Hypothalamus (tissue), 51 donors: Measurements from ENCODE around the gene ASCL2.

Experiments
- DNase-seq, 51 donors: peaks; one replicate each; lab custom pipeline; 2025; lab: John Stamatoyannopoulos, UW

The ASCL2 gene, protein sequence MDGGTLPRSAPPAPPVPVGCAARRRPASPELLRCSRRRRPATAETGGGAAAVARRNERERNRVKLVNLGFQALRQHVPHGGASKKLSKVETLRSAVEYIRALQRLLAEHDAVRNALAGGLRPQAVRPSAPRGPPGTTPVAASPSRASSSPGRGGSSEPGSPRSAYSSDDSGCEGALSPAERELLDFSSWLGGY

DNA sequence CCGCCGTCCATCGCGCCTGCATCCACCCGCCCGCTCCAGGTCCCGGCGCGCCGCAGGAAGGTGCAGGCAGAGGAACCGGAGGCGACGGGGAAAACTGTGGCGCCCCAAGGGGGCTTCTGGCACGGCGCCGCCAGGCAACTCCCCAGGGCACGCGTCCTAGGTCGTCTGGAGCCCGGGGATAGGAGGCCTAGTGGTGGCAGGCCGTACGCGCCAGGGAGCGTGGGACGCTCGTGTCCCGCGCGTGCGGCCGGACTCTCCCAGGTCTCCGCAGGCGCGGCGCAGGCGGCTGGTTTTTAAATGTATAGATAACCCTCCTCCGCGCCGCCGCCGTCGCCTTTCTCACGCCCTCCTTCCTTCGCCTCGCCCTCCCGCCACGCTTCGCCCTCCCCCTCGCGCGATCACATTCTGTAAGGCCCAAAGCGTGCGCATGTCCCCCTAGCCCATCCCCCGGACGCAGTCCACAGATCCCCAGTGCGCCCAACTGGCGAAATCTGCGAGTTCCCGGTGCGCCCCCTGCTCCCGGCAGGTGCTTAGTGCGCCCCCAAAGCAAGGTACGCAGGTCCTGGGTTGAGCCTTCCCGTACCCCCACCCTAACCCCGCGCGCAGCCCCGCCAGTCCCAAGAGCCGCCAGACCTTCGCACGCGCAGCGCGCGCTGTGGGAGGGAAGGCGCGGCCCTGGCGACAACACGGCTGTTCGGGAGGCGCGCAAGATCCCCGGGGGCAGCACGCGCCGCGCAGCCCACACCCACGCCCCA is at the start of gene ASCL2:
Gene ASCL2, minus strand, starts transcription at position 267 of the 755 bp plus-strand sequence. Its CDS starts 256 bp downstream, at position 11.
- DNase-seq = no peak

DNA sequence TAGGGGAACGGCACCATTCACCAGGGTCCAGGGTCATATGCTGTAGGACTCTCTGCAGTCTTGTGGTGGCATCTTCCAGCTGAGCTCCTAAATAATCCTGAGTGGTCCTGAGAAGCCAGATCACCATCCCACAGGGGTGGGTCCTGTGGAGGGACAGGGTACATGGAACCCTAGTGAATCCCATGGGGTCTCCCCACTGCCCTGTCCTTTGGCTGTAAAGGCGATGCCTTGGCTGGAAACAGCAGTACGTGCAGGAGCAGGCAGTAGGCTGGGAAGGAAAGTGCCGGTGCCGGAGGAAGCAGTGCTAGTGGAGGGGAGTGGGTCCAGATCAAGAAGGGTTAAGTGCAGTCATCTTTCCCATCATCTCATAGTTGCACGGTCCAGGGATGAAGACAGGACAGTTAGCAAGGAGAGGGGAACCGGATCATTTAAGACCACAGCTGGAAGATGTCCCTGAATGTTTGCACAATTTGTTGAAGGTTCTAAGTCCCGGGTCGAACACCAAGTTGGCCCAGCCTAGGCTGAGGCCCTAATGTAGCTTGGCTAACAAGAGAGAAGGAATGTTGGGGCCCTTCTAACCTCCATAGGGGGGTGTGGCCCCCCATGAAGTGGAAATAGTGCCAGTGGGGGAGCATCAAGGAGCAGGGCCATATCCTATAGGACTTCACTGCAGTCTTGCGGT is 49.5 kb upstream of the ASCL2 start:
- no peak for DNase-seq

DNA sequence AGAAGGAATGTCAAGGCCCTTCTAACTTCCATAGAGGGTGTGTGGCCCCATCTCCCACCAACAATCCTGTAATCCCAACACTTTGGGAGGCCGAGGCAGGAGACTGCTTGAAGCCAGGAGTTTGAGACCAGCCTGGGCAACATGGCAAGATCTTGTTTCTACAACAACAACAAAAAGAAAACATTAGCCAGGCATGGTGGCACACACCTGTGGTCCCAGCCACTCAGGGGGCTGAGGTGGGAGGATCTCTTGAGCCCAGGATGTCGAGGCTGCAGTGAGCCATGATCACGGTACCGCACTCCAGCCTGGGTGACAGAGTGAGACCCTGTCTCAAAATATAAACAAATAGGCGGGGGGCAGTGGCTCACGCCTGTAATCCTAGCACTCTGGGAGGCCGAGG is 48.3 kb upstream of the ASCL2 start:
- no peak for DNase-seq

DNA sequence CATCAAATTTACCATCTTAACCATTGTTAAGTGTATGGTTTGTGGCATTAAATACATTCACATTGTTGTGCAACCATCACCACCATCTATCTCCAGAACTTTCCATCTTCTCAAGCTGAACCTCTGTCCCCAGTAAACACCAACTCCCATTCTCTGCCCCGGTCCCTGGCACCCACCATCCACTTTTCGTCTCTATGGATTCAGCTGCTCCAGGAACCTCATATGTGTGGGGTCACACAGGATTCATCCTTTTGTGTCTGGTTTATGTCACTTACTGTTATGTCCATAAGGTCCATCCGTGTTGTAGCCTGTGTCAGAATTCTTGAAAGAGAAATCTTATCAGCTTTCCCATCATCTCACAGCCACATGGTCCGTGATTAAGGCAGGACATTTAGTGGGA is 47.7 kb upstream of the ASCL2 start:
- no peak for DNase-seq

DNA sequence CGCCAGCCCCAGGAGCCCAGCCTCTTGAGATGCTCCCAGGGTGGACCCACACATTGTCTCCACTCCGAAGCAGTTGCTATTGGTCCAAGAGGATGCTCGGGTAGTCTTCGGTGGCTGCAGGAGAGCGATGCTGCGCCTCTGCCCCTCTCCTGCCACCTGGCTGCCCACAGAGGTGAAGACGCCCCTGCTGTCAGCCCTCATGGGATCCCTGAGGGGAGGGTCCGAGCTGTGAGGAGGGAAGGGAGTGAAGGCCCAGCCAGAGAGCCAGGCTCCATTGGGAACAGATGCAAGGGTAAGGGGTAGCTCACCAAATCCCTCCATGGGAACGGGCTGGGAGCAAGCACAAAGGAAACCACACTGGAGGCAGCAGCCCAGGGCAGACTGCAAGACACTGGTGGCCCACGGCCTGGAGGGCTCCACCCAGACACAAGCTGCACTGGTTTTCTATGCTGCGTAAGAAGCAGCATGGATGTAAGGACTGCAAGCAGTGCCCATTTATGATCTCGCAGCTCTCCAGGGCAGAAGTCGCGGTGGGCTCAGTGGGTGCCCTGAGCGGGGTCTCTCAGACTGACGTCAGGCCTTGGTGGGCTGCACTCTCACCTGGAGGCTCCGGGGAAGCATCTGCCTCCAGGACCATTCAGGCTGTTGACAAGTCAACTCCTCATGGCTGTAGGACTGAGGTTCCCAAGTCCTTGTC is 47.1 kb upstream of the ASCL2 start:
- DNase-seq = no peak

DNA sequence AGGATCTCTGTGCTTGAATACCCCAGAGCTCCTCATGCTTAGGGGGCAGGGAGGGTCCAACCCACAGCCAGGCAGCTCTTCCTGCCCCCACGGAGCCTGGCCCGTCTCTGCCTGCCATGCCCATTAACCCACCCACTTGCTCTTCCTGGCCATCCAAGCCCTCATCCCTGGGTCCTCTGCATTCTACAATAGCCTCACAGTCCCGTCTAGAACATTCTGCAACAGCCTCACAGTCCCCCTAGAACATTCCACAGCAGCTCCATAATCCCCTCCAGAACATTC is 46.5 kb upstream of the ASCL2 start:
- DNase-seq = no peak

DNA sequence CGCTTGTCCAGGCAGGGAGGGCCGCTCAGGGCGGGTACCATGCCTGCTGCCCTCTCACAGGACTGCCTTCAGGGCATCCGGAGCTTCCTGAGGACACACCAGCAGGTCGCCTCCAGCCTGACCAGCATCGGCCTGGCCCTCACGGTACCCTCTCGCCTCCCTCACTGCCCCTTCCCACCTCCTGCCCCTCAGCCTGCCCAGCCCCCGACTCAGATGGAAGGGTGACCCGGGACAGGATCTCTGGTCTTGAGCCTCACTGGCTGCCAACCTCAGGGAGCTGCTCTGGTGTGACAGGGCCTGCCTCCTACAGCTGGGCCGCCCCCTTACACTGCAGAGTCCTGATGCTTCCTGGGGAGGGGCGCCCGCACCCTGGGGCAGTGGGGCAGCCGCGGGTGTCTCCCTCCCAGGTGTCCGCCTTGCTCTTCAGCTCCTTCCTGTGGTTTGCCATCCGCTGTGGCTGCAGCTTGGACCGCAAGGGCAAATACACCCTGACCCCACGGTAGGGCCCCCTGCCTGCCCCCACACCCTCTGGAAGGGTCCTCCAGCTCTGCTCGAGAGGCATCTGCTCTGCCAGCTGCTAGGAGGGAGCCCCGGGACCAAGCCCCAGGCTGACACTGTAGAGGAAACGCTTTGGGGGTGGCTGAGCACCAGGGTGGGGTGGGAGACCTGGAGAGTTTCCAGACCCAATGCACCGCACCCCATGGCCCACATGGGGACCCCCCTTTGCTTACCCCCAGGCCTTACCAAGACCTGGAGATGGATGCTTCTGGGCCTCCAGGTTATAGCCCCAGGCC is 46.0 kb upstream of the ASCL2 start:
- no peak for DNase-seq

DNA sequence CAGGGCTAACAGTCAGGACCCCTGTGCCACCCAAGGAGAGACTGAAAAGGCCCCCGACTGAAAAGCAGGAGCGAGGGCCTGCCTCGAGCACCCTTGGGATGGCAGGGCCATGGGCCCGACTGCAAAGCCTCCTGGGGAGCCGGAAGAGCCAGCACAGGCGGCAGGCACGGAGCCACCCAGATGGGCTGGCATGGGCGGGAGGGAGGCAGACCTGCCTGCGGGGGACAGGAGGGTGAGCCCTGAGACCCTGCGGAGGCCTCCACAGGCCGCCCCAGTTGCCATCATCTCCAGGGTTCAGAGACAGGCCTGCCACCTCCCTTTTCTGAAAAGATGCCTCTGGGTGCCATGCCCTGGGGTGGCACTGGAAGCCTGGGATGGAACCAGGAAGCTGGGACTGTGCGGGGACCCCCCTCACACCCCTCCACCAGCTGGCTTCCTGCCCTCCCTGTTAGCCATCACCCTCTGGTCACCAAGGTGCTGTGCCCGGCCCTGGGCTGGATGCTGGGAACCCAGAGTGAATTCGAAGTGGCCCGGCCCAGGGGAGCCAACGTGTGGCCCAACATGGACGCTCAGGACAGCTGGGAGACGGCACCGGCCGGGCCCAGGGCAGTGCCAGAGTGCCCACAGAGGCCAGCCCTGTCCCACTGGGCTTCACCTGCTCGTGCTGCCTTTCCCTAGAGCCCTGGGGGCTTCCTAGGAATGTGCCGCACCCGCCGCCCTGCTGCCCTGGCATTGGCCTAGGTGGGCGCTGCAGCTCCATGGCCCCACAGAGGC is 45.2 kb upstream of the ASCL2 start:
- no peak for DNase-seq

DNA sequence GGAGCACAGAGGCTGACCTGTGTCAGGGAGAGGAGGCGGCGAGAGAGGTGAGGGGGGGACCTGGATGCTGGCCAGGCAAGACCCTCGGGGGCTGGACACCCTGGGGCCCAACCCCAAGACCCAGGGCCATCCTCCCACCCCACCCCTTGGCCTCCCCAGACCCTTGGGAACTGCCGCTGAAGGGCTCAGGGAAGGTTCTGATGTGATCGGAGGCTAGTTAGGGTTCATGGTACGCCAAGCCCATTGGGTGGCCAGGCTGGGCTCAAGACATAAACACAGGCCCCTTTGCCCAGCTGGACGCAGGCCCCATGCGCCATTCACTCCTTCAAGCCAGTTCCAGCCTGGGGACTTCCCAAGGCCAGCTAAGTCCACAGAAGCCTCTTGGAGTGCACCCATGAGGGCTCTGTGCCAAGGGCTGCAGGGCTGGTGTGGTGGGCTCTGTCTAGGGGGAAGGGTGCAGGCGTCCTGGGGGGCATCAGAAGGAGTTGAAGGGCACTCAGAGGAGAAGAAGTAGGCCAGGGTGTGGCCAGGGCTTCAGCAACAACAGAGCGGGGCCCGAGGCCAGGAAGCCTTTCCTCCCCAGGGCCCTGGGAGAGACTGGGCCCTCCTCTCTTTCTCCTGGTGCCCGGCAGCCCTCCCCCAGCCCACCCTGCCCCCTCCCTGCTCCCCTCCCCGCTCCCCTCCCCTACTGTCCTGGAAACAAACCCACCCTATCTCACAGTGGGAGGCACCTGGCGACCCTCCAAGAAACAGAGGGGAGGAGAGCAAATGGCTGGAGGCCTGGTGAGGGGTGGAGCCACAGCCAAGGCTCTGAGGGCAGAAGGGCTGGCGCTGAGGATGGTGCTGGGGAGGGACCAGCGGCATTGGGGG is 44.4 kb upstream of the ASCL2 start:
- DNase-seq = peak in 46 of 51 donors; percentile 25 to 90 (median 74)

DNA sequence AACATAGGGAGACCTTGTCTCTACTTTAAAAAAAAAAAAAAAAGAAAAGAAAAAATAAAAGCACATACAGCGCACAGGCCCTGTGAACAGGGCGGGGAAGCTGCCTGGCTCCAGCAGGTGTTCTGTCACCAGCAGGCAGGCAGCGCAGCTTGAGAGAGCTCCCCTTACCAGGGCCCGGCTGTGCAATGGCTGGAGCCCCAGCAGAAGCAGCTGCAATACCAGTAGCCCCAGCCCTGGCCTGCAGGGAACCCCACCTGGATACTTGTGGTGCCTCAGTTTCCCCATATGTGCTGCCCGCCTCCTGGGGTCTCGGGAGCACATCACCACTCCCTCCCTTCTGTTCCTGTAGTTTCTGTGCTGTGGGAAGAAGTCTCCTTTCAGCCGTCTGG is 43.7 kb upstream of the ASCL2 start:
- no peak for DNase-seq

DNA sequence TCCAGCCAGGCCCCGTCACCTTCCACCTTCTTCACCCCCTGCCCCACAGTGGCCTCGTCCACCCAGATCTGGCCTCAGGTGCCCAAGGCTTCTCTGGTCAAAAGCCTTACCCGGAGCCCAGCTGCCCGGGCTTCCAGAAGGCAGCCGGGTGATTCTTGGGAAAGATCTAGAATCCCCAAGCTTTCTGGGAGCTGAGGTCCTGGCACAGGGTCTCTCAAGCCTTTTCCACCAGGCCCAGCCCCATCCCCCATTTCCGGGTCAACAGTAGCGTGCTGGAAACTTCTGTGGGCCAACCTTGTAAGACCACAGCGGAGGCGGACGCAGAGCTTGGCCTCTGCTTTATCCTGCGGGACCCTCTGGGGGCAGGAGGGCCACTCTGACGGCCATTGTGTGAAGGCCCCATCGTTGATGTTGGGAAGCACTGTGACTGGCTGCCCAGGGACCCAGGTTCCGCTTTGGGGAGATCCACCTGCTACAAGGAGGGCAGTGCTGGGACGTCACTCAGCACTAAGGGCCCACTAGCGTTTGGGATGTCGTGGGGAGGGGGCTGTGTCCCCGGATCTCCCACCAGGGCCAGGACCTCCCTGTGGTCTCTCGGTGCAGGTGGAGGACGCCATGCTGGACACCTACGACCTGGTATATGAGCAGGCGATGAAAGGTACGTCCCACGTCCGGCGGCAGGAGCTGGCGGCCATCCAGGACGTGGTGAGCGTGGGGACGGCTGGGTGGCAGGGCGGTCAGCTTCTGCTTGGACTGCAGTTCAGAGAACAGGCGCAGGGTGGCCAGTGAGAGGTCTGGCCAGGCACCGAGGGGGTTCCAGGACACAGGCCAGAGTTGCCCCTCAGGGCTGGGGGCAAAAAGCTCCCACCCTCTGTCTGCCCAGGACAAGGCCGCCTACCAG is 42.9 kb upstream of the ASCL2 start:
- no peak for DNase-seq

DNA sequence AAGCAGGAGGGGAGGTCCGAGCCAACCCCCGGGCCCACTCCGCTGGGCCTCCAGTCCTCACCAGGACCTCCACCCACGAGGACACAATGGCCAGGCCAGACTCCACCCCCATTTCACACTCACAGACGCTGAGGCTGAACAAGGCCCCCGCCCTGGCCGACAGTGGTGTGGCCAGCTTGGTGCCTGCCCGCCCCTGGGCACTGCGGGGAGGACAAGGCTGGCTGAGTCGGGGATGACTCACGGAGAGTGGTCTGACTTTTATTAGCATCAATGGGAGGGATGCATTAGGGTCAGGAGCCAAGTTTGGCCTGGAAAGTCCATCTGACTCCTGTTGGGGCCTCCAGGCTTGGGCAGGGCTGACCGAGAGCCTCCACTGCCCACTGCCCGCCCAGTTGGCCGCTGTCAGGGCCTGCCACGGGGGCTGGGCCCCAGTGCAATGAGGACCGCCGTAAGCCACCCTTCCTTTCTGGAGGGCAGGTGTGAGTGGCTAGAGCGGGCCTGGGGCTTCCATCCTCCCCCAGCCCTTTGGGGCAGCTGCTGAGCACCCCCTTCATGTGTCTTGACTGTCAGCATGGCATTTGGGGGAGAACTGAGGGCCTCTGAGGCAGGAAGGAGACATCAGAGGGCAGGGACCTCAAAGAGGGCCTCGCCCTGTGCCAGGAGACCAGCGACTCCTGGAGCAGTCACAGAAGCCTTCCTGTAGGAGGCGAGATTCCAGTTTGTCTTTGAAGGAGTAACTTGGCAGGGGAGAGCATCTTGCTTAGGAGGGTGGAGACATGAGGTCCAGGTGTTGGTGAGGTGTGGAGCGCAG is 42.0 kb upstream of the ASCL2 start:
- peak in 4 of 51 donors; percentile 13 to 54 (median 36) for DNase-seq

DNA sequence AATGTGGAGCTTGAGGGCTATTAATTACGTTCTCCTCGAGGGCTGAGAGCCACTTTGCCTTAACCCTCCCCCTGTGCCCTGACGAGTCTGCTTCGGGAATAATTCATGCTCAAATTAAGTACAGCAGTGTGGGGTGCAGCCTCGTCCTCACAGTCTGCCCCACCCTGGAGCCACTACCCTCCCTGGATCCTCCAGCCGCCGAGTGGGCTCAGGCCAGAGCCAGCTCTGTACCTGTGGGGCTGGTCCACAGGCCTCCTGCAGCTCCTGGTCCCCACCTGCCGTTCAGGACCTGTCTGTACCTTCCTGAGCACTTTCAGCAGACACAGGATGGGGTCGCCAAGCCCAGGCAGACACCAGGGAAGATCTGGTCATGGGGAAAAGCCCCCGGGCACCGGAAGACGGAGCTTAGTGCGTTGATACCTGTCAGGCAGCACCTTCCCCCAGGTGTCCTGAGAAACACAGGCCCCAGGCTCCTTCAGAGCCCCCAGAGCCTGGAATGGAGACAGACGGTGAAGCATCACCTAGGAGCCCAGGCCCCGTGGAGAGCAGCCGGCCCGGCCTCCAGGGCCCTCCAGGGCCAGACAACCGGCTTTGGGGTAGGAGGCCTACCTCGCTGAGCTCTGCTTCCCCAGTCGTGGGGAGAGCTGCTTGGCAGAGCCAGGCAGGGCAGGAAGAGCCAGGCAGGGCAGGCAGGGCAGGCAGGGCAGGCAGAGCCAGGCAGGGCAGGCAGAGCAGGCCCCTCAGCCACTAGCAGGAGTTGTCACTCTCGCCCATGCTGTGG is 41.2 kb upstream of the ASCL2 start:
- no peak for DNase-seq

DNA sequence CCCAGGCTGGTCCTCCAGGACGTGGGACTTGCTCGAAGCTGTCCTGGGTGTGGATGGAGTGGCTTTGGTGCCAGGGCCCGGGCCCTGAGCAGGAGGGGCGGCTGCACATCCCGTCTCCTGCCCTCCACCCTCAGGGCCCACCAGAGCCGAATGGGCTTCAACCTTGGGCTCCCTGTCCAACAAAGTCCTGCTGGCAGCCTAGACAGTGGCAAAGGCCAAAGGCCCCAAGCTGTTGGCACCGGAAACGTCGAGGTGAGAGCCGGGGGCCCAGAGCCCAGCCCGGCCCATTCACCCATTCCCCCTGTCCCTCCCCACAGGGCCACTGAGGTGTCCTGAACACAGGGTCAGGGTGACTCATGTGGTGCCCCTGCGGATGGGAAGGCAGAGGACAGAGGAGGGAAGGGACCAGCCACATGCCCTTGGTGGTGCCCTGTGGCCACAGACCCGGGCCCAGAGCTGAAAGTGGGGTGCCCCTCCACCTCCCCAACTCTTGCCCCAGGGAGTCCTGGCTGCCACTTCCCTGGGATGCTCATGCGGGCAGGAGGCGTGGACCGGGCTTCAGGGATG is 40.5 kb upstream of the ASCL2 start:
- DNase-seq = no peak

DNA sequence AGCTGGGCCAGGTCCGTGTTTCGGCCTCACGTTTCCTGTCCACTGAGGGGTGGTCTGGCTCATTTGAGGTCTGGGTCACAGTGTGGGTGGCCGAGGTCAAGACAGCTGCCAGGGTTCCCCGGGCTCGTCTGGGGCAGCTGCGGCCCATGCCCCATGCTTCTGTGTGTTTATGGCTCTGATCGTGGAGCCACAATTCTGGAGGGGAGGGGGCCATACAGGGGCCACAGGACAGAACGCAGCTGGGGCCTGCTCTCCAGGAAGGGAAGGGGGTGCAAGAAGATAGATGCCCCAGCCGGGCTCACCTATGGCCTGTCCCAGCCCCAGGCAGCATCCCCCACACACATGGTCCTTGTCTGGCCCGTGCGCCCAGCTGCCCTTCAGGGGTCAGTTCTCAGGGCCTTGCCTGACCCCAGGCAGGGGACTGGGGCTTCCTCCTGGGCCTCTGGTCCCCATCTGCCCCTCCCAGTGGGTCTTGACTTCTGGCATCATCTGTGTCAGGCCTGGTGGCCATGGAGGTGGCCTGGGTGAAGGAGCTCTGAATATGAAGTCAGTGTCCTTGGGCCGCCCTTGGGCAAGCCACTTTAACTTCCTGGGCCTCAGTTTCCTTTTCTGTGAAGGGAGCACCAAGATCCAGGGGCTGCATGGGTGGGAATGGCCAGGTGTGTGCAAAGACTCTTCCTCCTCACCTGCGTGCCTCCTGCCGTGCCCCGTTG is 39.8 kb upstream of the ASCL2 start:
- no peak for DNase-seq
